ENCODE measurements around the gene PRAMEF1.
"Not testable (repeated sequence)": the region's sequence is repeated elsewhere in the genome, so short reads cannot be mapped to it uniquely, and the experiment has no call there.

The PRAMEF1 gene

GRCh38 chr1:12791097-12791496 is at the start of gene PRAMEF1:
Gene PRAMEF1, plus strand, starts transcription at chr1:12791397. Its CDS starts 1,831 bp downstream, at chr1:12793228.
- DNase-seq (ENCODE audit: low read depth, low spot score) = not testable (repeated sequence)

- no peak for DNase-seq (ENCODE audit: low read depth, low spot score)
Measured at GRCh38 chr1:12741946-12742345, 49.3 kb upstream of the PRAMEF1 start.

GRCh38 chr1:12745126-12745991 is 45.8 kb upstream of the PRAMEF1 start:
- no peak for DNase-seq (ENCODE audit: low read depth, low spot score)

GRCh38 chr1:12745992-12746323 is 45.2 kb upstream of the PRAMEF1 start, which contains the start of gene CFAP107:
Gene CFAP107, plus strand, starts transcription at chr1:12746200. Its CDS starts 231 bp downstream, at chr1:12746431.
- DNase-seq (ENCODE audit: low read depth, low spot score) = no peak

- DNase-seq (ENCODE audit: low read depth, low spot score) = no peak
Measured at GRCh38 chr1:12748778-12749355, 42.3 kb upstream of the PRAMEF1 start.

GRCh38 chr1:12754738-12755137 is 36.5 kb upstream of the PRAMEF1 start:
- no peak for DNase-seq (ENCODE audit: low read depth, low spot score)

- DNase-seq (ENCODE audit: low read depth, low spot score) = no peak
Measured at GRCh38 chr1:12756273-12756672, 34.9 kb upstream of the PRAMEF1 start.

- no peak for DNase-seq (ENCODE audit: low read depth, low spot score)
Measured at GRCh38 chr1:12756768-12757413, 34.3 kb upstream of the PRAMEF1 start.

- DNase-seq (ENCODE audit: low read depth, low spot score) = no peak
Measured at GRCh38 chr1:12757836-12758235, 33.4 kb upstream of the PRAMEF1 start.

GRCh38 chr1:12760256-12760795 is 30.9 kb upstream of the PRAMEF1 start:
- no peak for DNase-seq (ENCODE audit: low read depth, low spot score)

GRCh38 chr1:12761781-12762180 is 29.4 kb upstream of the PRAMEF1 start:
- no peak for DNase-seq (ENCODE audit: low read depth, low spot score)

GRCh38 chr1:12762766-12763165 is 28.4 kb upstream of the PRAMEF1 start:
- no peak for DNase-seq (ENCODE audit: low read depth, low spot score)

GRCh38 chr1:12763479-12763878 is 27.7 kb upstream of the PRAMEF1 start:
- no peak for DNase-seq (ENCODE audit: low read depth, low spot score)

- DNase-seq (ENCODE audit: low read depth, low spot score) = no peak
Measured at GRCh38 chr1:12764016-12764415, 27.2 kb upstream of the PRAMEF1 start.

GRCh38 chr1:12769031-12769430 is 22.2 kb upstream of the PRAMEF1 start:
- no peak for DNase-seq (ENCODE audit: low read depth, low spot score)

GRCh38 chr1:12769976-12770505 is 21.2 kb upstream of the PRAMEF1 start:
- DNase-seq (ENCODE audit: low read depth, low spot score) = no peak

GRCh38 chr1:12770620-12771019 is 20.6 kb upstream of the PRAMEF1 start:
- DNase-seq (ENCODE audit: low read depth, low spot score) = no peak

GRCh38 chr1:12771186-12771585 is 20.0 kb upstream of the PRAMEF1 start:
- DNase-seq (ENCODE audit: low read depth, low spot score) = no peak

- no peak for DNase-seq (ENCODE audit: low read depth, low spot score)
Measured at GRCh38 chr1:12772520-12772919, 18.7 kb upstream of the PRAMEF1 start.

- no peak for DNase-seq (ENCODE audit: low read depth, low spot score)
Measured at GRCh38 chr1:12773438-12773837, 17.8 kb upstream of the PRAMEF1 start, which contains the start of gene PRAMEF12. Gene PRAMEF12, plus strand, starts transcription at chr1:12773738. Its CDS starts 1,130 bp downstream, at chr1:12774868.

- no peak for DNase-seq (ENCODE audit: low read depth, low spot score)
Measured at GRCh38 chr1:12774801-12775345, 16.3 kb upstream of the PRAMEF1 start.

- DNase-seq (ENCODE audit: low read depth, low spot score) = no peak
Measured at GRCh38 chr1:12775443-12775842, 15.8 kb upstream of the PRAMEF1 start.
